Measurements from ENCODE around the gene ZSCAN9.
A peak's percentile ranks its signal among the peaks of the same experiment; 100 is the strongest.

The ZSCAN9 gene

GRCh38 chr6:28252009-28252975 lies 27.2 kb downstream of the ZSCAN9 start, which contains the start of gene ZKSCAN4:
ZKSCAN4 (minus strand) TSS chr6:28252269; CDS start chr6:28251980, 289 bp downstream.
- TF ChIP-seq, protein P1, sequence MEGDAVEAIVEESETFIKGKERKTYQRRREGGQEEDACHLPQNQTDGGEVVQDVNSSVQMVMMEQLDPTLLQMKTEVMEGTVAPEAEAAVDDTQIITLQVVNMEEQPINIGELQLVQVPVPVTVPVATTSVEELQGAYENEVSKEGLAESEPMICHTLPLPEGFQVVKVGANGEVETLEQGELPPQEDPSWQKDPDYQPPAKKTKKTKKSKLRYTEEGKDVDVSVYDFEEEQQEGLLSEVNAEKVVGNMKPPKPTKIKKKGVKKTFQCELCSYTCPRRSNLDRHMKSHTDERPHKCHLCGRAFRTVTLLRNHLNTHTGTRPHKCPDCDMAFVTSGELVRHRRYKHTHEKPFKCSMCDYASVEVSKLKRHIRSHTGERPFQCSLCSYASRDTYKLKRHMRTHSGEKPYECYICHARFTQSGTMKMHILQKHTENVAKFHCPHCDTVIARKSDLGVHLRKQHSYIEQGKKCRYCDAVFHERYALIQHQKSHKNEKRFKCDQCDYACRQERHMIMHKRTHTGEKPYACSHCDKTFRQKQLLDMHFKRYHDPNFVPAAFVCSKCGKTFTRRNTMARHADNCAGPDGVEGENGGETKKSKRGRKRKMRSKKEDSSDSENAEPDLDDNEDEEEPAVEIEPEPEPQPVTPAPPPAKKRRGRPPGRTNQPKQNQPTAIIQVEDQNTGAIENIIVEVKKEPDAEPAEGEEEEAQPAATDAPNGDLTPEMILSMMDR (IDR thresholded peaks at IDR 0.05; ENCODE audit: low read depth, low read length, missing control alignments): no peak
- DNase-seq (ENCODE audit: low read depth): peak; percentile 89
- H3K4me3 ChIP-seq (ENCODE audit: low read depth, low read length): peak within 1 kb of the TSS; percentile 82

- TF ChIP-seq, protein P1 (IDR thresholded peaks at IDR 0.05; ENCODE audit: low read depth, low read length, missing control alignments): no peak
- DNase-seq (ENCODE audit: low read depth): no peak
- no peak overlapping the region for H3K4me3 ChIP-seq (ENCODE audit: low read depth, low read length)
Measured at GRCh38 chr6:28254121-28254519, 29.0 kb downstream of the ZSCAN9 start.

GRCh38 chr6:28257042-28257441 lies 32.0 kb downstream of the ZSCAN9 start:
- H3K4me3 ChIP-seq (ENCODE audit: low read depth, low read length): no peak overlapping the region
- TF ChIP-seq, protein P1 (IDR thresholded peaks at IDR 0.05; ENCODE audit: low read depth, low read length, missing control alignments): no peak
- DNase-seq (ENCODE audit: low read depth): no peak

- H3K4me3 ChIP-seq (ENCODE audit: low read depth, low read length): no peak within 1 kb of the TSS
- DNase-seq (ENCODE audit: low read depth): no peak
- TF ChIP-seq, protein P1 (IDR thresholded peaks at IDR 0.05; ENCODE audit: low read depth, low read length, missing control alignments): no peak
Measured at GRCh38 chr6:28258877-28259777, 34.1 kb downstream of the ZSCAN9 start, which contains the start of gene NKAPL. NKAPL (plus strand) TSS chr6:28259297; CDS start chr6:28259372, 75 bp downstream.

GRCh38 chr6:28263922-28264321 lies 38.8 kb downstream of the ZSCAN9 start:
- no peak for DNase-seq (ENCODE audit: low read depth)
- TF ChIP-seq, protein P1 (IDR thresholded peaks at IDR 0.05; ENCODE audit: low read depth, low read length, missing control alignments): no peak
- no peak overlapping the region for H3K4me3 ChIP-seq (ENCODE audit: low read depth, low read length)

DNA sequence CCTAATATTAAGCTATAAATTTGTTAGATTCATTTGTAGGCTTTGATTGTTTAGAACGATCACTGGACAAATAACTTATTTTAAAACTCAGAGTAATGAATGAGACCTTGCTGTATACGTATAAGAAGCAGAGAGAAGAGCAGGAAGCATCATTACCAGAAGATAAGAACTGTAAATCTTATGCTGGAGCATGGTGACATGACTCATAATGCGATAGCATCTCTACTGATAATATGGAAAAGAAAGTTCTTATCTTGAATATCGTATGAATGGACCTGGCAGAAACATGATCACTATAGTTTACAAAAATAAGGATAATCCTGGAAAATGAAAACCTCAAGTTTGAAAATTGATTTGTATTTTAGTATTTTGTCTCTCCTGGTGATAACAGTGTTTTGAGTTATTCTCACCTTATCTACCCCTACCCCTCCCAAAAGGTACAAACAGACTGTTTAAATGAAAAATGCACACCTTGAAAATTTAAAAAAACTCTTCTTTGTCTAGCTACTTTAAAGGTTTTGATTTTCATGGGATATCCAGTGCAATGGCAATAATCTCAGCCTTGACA lies 39.8 kb downstream of the ZSCAN9 start:
- no peak overlapping the region for H3K4me3 ChIP-seq (ENCODE audit: low read depth, low read length)
- DNase-seq (ENCODE audit: low read depth): no peak
- TF ChIP-seq, protein P1 (IDR thresholded peaks at IDR 0.05; ENCODE audit: low read depth, low read length, missing control alignments): no peak
